Measurements from ENCODE around the gene SENP2.

The SENP2 gene

DNA sequence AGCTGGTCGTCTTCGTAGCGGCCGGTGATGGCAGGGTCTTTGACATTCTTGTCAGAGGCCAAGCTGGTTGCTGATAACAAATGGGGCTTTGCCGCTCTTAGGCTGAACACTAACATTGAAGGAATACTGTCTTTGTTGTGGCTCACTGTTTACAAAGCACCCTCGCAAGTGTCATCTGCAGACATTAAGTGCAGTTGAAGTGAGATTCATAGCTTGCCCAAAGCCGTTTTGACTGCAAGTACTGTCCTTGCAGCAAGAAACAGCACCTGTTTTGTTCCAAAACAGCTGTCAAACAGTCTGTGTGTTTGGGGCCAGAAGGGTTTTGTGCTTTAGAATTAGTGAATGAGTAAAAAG lies 568 bp downstream of the SENP2 start:
- peak overlapping the region; percentile 86 for H3K27ac ChIP-seq
- no peak for TF ChIP-seq CTCF (conservative IDR thresholded peaks at IDR 0.05)
- no peak; the same call in 1 of the 2 replicates for TF ChIP-seq ZFX (IDR thresholded peaks at IDR 0.05)

DNA sequence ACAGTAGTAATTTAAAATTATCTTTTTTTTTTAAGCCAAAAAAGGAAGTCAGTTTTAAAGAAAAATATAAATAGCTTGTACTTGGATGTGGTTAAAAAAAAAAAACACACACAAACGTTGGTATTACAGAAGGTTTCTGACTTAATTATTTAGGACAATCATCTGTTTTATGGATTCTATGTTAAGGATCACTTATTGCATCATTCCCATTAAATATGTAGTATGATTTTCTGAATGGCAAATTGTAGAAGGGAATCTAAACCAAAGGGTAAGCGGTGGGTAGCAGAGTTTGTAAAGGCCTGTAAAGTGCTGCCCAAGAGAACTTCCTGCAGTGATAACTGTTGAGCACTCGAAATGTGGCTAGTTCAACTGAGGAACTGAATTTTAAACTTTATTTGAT lies 8.0 kb downstream of the SENP2 start:
- no peak overlapping the region for H3K27ac ChIP-seq
- no peak for TF ChIP-seq ZFX (IDR thresholded peaks at IDR 0.05)
- no peak for TF ChIP-seq CTCF (conservative IDR thresholded peaks at IDR 0.05)

- H3K27ac ChIP-seq, result no peak overlapping the region
- TF ChIP-seq CTCF (conservative IDR thresholded peaks at IDR 0.05), result no peak
- no peak for TF ChIP-seq ZFX (IDR thresholded peaks at IDR 0.05)
These were observed 9.4 kb downstream of the SENP2 start for GRCh38 chr3:185595526-185595925.

- H3K27ac ChIP-seq, result no peak overlapping the region
- TF ChIP-seq ZFX (IDR thresholded peaks at IDR 0.05) (no peak), CTCF (conservative IDR thresholded peaks at IDR 0.05) (no peak)
These were observed 19.5 kb downstream of the SENP2 start for GRCh38 chr3:185605566-185605965.

DNA sequence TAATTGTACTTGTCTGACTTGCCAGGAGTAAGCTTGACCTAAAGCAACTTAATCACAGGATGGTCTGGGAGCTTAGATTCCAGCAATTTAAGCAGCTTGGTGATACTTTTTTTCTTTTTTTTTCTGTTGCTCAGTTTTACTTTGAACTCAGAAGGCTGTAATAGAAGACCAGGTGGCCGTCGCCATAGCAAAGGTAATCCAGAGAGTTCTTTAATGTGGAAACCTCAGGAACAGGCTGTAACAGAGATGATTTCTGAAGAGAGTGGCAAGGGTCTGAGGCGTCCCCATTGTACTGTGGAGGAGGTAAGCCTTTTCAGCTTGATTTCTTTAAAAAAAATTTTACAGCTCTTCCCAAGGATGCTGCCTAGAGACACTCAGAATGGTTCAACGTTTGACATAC lies 20.1 kb downstream of the SENP2 start:
- TF ChIP-seq ZFX (IDR thresholded peaks at IDR 0.05), result no peak
- TF ChIP-seq CTCF (conservative IDR thresholded peaks at IDR 0.05), result no peak
- no peak overlapping the region for H3K27ac ChIP-seq

GRCh38 chr3:185613016-185613415 lies 26.9 kb downstream of the SENP2 start:
- TF ChIP-seq ZFX (IDR thresholded peaks at IDR 0.05), result no peak
- no peak for TF ChIP-seq CTCF (conservative IDR thresholded peaks at IDR 0.05)
- no peak overlapping the region for H3K27ac ChIP-seq

DNA sequence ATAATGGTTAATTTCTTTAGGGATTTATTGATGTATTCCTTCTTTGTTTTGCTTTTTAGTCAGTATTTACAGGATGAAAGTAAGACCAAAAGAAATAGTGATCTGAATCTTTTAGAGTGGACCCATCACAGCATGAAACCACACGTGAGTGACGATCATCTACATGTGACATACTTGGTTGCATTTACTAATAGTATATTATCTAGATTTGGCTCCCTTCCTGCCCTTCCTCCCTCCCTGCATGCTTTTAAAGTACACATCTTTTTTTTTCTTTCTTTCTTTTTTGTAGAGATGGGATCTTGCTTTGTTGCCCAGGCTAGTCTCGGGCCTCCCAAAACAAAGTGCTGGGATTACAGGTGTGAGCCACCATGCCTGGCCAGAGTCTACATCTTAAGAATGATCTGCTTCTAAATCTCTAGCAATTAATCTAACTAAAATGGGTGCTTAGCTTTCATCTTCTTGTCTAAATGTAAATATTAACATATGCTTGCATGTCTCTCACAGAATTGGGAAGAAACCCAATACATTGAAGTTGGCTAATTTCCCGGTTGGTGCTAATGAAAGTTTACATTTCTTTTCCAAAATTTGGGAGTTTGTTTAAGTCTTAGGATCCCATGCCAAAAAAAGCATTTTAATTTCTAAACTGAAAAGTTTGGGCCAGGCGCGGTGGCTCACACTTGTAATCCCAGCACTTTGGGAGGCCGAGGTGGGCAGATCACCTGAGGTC lies 38.0 kb downstream of the SENP2 start:
- TF ChIP-seq ZFX (IDR thresholded peaks at IDR 0.05) (no peak), CTCF (conservative IDR thresholded peaks at IDR 0.05) (no peak)
- H3K27ac ChIP-seq, result no peak overlapping the region

Data from C4-2B (cell line).